ENCODE data around the gene KAT6B. TPM values are rescaled to one million over a fixed set of nuclear protein-coding genes. Genes with fewer than 3 reads are reported as not detected.

The KAT6B gene
- total and polyA plus RNA-seq, 10 of the 15 experiments (the other 5 are each of a cell fraction or from before 2014, with no cell fraction given): 2.7 to 22.6 (median 15.7) TPM

GRCh38 chr10:74835963-74836362 lies 9.6 kb downstream of the KAT6B start:
- intact Hi-C loops (cut with micrococcal nuclease; ENCODE audit: unreplicated experiment) (no loop called here), in situ Hi-C loops (cut with MboI) (no loop called here)
- Histone ChIP-seq H3K9me3 (replicated peaks; ENCODE audit: control insufficient read depth, insufficient read depth, low read length) (peaks cover 4% of the 10 kb centered on the region; the same call in 2 of the 3 replicates), H3K27ac (ENCODE audit: control insufficient read depth, insufficient read depth) (no peak overlapping the region), H4K20me1 (ENCODE audit: control insufficient read depth, insufficient read depth) (no peaks in the 10 kb centered on the region), H3K4me1 (ENCODE audit: control insufficient read depth, insufficient read depth, low read length) (peaks cover 15% of the 10 kb centered on the region), H3K36me3 (ENCODE audit: control insufficient read depth in 2 of 2, insufficient read depth in 2 of 2, low read length in 1 of 2) (peaks cover 0 to 6% of the 10 kb centered on the region in 2 experiments; a peak in 1 of 4 replicates), H3K79me2 (ENCODE audit: control insufficient read depth, insufficient read depth, low read length) (peaks cover 64% of the 10 kb centered on the region), H3K27me3 (replicated peaks in 1 of 2; ENCODE audit: control insufficient read depth in 2 of 2, insufficient read depth in 2 of 2, low read length in 1 of 2) (no peaks in the 10 kb centered on the region), H2AFZ (ENCODE audit: control insufficient read depth, low read depth, low read length) (no peak overlapping the region), H3K4me3 (no peak overlapping the region), H3K4me2 (ENCODE audit: control insufficient read depth, insufficient read depth) (no peak overlapping the region), H3K9ac (ENCODE audit: control insufficient read depth, insufficient read depth, low read length) (no peak overlapping the region)
- DNase-seq (ENCODE audit: low read depth, low spot score): no peak
- FAIRE-seq: no peak
- ATAC-seq: no peak
- WGBS (ENCODE audit: insufficient coverage, insufficient replicate concordance, low lambda C conversion rate, missing lambda C conversion rate): 78% methylated on average over 3 of the region's 3 CpGs
- ChIA-PET RAD21 (ENCODE audit: unreplicated experiment) (no interaction called here), POLR2A (no interaction called here), CTCF (interaction anchor here (1.0 kb wide), 1 partner anchor 9 kb away, joined by 3 read pairs; no protein-coding TSS in a partner anchor), SMC1A (ENCODE audit: uncharacterized antibody, unreplicated experiment) (interaction anchor here (0.8 to 1.8 kb wide), 3 partner anchors 14 to 144 kb away, joined by 3 to 5 read pairs (median 3); no protein-coding TSS in a partner anchor)
- TF ChIP-seq ZNF207 (IDR thresholded peaks at IDR 0.05; ENCODE audit: borderline replicate concordance): no peak
- TF ChIP-seq GABPA (IDR thresholded peaks at IDR 0.05; ENCODE audit: low read depth): no peak
- TF ChIP-seq PML (IDR thresholded peaks at IDR 0.05; ENCODE audit: low read length): no peak
- TF ChIP-seq SREBF1 (IDR thresholded peaks at IDR 0.05; ENCODE audit: low read length): no peak
- no peak for TF ChIP-seq HCFC1 (IDR thresholded peaks at IDR 0.05; ENCODE audit: low read length)
- TF ChIP-seq TBL1XR1 (IDR thresholded peaks at IDR 0.05; ENCODE audit: low read depth, low read length): no peak
- TF ChIP-seq MXI1 (IDR thresholded peaks at IDR 0.05; ENCODE audit: low read depth, low read length): no peak
- TF ChIP-seq REST (IDR thresholded peaks at IDR 0.05; ENCODE audit: low read depth, low read length): no peak
- no peak for TF ChIP-seq SMAD5 (IDR thresholded peaks at IDR 0.05; ENCODE audit: low read depth)
- no peak for TF ChIP-seq MLLT1 (IDR thresholded peaks at IDR 0.05)
- no peak for TF ChIP-seq PAX5 (IDR thresholded peaks at IDR 0.05; ENCODE audit: borderline replicate concordance, low read depth, low read length)
- TF ChIP-seq KLF5 (IDR thresholded peaks at IDR 0.05; ENCODE audit: partially characterized antibody): no peak
- no peak for TF ChIP-seq SMC3 (IDR thresholded peaks at IDR 0.05; ENCODE audit: borderline replicate concordance, low read length)
- TF ChIP-seq IRF3 (IDR thresholded peaks at IDR 0.05): no peak
- no peak for TF ChIP-seq ZZZ3 (IDR thresholded peaks at IDR 0.05; ENCODE audit: control insufficient read depth, insufficient read length, low read depth)
- TF ChIP-seq RBBP5 (conservative IDR thresholded peaks at IDR 0.05): no peak
- TF ChIP-seq TCF3 (IDR thresholded peaks at IDR 0.05; ENCODE audit: borderline replicate concordance, insufficient read depth, low read depth, low read length): no peak
- no peak for TF ChIP-seq NR2F1 (conservative IDR thresholded peaks at IDR 0.05)
- TF ChIP-seq SUZ12 (IDR thresholded peaks at IDR 0.05; ENCODE audit: unreplicated experiment): no peak
- no peak for TF ChIP-seq RCOR1 (conservative IDR thresholded peaks at IDR 0.05; ENCODE audit: low read depth, low read length)
- no TSS peak for BruUV-seq (replicated peaks)
